Activated T-helper 2 cell treated with anti-CD3 and anti-CD28 coated beads, Interferon-gamma antibody, Interleukin-2, Interleukin-4, amounts not matched to agents 10 μg/mL and 5 μg/mL and 100 μg/mL, durations not matched to agents 14 hours and 24 hours and 36 hours (primary cell): Measurements from ENCODE around the gene PHF23. TPM values are rescaled to one million over a fixed set of nuclear protein-coding genes. Genes with fewer than 3 reads are reported as not detected.
"Not testable (repeated sequence)": the region's sequence is repeated elsewhere in the genome, so short reads cannot be mapped to it uniquely, and the experiment has no call there.

Source experiments
- DNase-seq: peaks from one replicate; pipeline ENCODE4 v3.0.0; 2021; ENCODE audit warnings: low spot score
- H3K27ac Mint-ChIP-seq: one replicate; pipeline ENCODE4 v1.8.0; 2021; ENCODE audit warnings: mixed read lengths
- H3K27me3 Mint-ChIP-seq: one replicate; pipeline ENCODE4 v1.8.0; 2021; ENCODE audit warnings: low read depth, mixed read lengths
- H3K36me3 Mint-ChIP-seq: one replicate; pipeline ENCODE4 v1.8.0; 2021; ENCODE audit warnings: low read depth, mixed read lengths
- H3K4me1 Mint-ChIP-seq: one replicate; pipeline ENCODE4 v1.8.0; 2021; ENCODE audit warnings: low read depth, mixed read lengths
- H3K4me3 Mint-ChIP-seq: one replicate; pipeline ENCODE4 v1.8.0; 2021; ENCODE audit warnings: low read depth, mild to moderate bottlenecking, moderate library complexity, mixed read lengths
- H3K9me3 Mint-ChIP-seq: one replicate; pipeline ENCODE4 v1.8.0; 2021; ENCODE audit warnings: mixed read lengths
- intact Hi-C: fragments of 100-400 bp; cut with micrococcal nuclease; formaldehyde crosslinking; loops from one replicate; pipeline ENCODE4 v1.15.1; 2023
- total RNA-seq: library from RNA; stranded (reverse); gene quantifications from 2 replicates; pipeline ENCODE4 v1.2.3, GENCODE V29; 2022

PHF23 gene
- total RNA-seq, 1 donor from 2014 or later, result 43.4 TPM

DNA sequence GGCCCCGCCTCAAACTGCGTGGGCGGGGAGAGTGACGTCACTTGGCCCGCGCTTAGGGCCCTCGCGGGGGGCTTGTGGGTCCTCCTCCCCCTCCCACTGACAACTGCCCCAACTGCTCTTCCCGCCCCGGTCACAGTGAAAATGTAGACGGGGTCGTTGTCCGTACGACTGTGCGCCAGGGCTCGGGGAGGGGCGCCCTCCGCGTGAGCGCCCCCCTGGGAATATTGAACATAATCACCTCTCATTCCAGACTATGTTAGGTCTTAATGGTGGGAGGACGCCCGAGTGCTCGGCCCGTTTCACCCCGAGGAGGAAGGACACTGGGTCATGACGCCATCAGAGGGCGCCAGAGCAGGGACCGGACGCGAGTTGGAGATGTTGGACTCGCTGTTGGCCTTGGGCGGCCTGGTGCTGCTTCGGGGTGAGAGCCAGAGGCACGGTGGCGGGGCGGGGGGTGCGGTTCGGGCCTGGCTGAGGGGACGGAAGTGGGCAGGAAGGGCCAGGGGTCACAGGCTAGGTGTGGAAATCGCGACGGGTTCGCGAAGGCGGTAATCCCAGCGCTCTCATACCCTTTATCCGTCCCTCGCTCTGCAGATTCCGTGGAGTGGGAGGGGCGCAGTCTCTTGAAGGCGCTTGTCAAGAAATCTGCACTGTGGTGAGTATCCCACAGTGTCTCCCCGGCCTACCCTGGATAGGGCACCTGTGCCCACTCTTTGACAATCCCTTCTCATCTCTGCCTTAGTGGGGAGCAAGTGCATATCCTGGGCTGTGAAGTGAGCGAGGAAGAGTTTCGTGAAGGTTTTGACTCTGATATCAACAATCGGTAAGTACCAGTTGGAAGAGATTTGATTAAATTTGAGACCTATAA is 13.2 kb upstream of the PHF23 start, which contains the start of gene ELP5:
Gene ELP5, plus strand, starts transcription at position 40 of the 868 bp plus-strand sequence. Its CDS starts 336 bp downstream, at position 376.
- peaks cover 33% of the 10 kb centered on the region for H3K4me1 Mint-ChIP-seq
- H3K27ac Mint-ChIP-seq, result peak within 1 kb of the TSS; percentile 98
- no peaks in the 10 kb centered on the region for H3K9me3 Mint-ChIP-seq
- peak; percentile 88 for DNase-seq
- peak within 1 kb of the TSS; percentile 92 for H3K4me3 Mint-ChIP-seq
- intact Hi-C loops, result loop anchor here (1.0 to 2.0 kb wide), 5 partner anchors 10 to 231 kb away; partner anchors contain the start of genes EIF5A, GABARAP and SLC2A4
- no peaks in the 10 kb centered on the region for H3K27me3 Mint-ChIP-seq
- H3K36me3 Mint-ChIP-seq, result peaks cover 54% of the 10 kb centered on the region

GRCh38 chr17:7251661-7252175 is 12.5 kb upstream of the PHF23 start, which contains the start of gene CTDNEP1:
Gene CTDNEP1, minus strand, starts transcription at chr17:7251734. Its CDS starts 438 bp downstream, at chr17:7251296.
- DNase-seq, result peak; percentile 98
- Mint-ChIP-seq H3K27me3 (no peaks in the 10 kb centered on the region), H3K9me3 (no peaks in the 10 kb centered on the region), H3K4me3 (peak within 1 kb of the TSS; percentile 92), H3K36me3 (peaks cover 52% of the 10 kb centered on the region), H3K27ac (peak within 1 kb of the TSS; percentile 98), H3K4me1 (peaks cover 33% of the 10 kb centered on the region)
- intact Hi-C loops, result loop anchor here (1.0 to 2.0 kb wide), 5 partner anchors 9 to 232 kb away; partner anchors contain the start of genes EIF5A, GABARAP and SLC2A4

DNA sequence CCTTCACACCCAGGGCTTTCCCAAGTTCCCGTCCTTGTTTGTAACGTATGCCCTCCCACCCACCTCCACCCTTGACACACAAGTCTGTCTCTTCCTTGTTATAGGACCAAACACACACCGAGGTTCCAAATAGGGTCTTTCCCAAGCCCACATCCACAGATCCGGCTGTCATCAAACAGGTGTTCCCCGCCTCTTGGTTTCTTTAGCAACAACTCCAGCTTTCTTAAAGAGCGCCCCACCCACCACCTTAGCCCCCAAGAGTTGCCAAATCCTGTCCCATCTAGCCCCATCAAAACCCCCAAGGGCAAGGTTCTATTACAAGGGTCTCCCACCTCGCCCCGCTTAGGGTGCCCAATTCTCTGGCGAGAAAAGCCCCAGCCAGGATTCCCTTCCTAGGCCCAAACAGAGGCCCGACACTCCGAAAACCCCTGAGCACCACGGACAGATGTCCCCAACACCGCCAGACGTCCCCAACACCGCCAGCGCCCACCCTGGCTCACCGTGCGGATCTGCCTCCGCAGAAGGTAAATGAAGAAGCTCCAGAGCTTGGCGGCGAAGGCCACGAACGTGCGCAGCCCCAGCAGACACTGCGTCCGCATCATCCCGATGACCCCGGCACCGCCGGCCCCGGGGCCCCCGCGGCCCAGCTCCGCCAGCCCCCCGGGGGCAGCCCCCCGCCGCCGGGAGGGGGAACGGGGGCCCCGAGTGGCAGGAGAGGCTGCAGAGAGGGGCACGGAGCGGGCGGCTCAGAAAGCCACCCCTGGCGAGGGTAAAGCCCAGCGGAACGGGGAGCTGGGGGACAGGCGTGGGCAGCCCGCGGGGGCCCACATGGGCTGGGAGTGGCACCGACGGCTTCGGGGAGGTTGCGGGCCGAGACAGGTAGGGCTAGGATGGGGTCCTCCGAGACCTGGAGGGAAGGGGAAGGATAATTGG is 11.7 kb upstream of the PHF23 start:
- Mint-ChIP-seq H3K4me3 (peak overlapping the region; percentile 92), H3K36me3 (peaks cover 54% of the 10 kb centered on the region), H3K4me1 (peaks cover 36% of the 10 kb centered on the region), H3K27ac (peak overlapping the region; percentile 87), H3K27me3 (no peaks in the 10 kb centered on the region), H3K9me3 (no peaks in the 10 kb centered on the region)
- intact Hi-C loops, result no loop called here
- no peak for DNase-seq

GRCh38 chr17:7249830-7250229 is 10.6 kb upstream of the PHF23 start:
- H3K4me1 Mint-ChIP-seq, result peaks cover 35% of the 10 kb centered on the region
- H3K27me3 Mint-ChIP-seq, result no peaks in the 10 kb centered on the region
- DNase-seq, result no peak
- peaks cover 56% of the 10 kb centered on the region for H3K36me3 Mint-ChIP-seq
- intact Hi-C loops, result no loop called here
- no peaks in the 10 kb centered on the region for H3K9me3 Mint-ChIP-seq
- no peak overlapping the region for H3K27ac Mint-ChIP-seq
- peak overlapping the region; percentile 92 for H3K4me3 Mint-ChIP-seq

GRCh38 chr17:7249214-7249613 is 10.0 kb upstream of the PHF23 start:
- intact Hi-C loops, result no loop called here
- peak overlapping the region; percentile 10 for H3K27ac Mint-ChIP-seq
- peaks cover 31% of the 10 kb centered on the region for H3K4me1 Mint-ChIP-seq
- H3K9me3 Mint-ChIP-seq, result no peaks in the 10 kb centered on the region
- H3K27me3 Mint-ChIP-seq, result no peaks in the 10 kb centered on the region
- no peak for DNase-seq
- peak overlapping the region; percentile 92 for H3K4me3 Mint-ChIP-seq
- peaks cover 56% of the 10 kb centered on the region for H3K36me3 Mint-ChIP-seq

DNA sequence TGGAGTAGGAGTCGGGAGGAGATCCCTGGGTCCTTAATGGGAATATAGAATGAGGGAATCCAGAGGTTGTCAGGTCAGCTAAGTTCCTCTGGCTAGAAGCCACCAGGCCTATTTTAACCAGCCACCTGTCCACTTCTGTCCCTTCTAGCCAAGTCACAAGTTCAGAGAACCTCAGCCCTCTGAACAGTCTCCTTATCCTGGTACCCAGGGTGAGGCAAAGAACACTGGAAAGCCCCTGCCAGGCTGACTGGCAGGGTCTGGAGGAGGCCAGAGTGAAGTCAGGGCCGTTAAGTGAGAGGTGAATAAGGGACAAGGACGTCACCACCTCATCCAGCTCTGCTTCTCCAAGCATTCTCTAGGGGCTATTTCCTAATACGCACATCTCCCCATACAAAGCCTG is 9.5 kb upstream of the PHF23 start:
- Mint-ChIP-seq H3K27me3 (no peaks in the 10 kb centered on the region), H3K4me1 (peaks cover 29% of the 10 kb centered on the region), H3K27ac (no peak overlapping the region), H3K4me3 (peak overlapping the region; percentile 92), H3K36me3 (peaks cover 53% of the 10 kb centered on the region), H3K9me3 (no peaks in the 10 kb centered on the region)
- intact Hi-C loops, result no loop called here
- no peak for DNase-seq

GRCh38 chr17:7246779-7247178 is 7.5 kb upstream of the PHF23 start:
- Mint-ChIP-seq H3K4me3 (no peak overlapping the region), H3K27me3 (no peaks in the 10 kb centered on the region), H3K9me3 (no peaks in the 10 kb centered on the region), H3K27ac (no peak overlapping the region), H3K4me1 (peaks cover 30% of the 10 kb centered on the region), H3K36me3 (peaks cover 53% of the 10 kb centered on the region)
- intact Hi-C loops, result no loop called here
- DNase-seq, result no peak

DNA sequence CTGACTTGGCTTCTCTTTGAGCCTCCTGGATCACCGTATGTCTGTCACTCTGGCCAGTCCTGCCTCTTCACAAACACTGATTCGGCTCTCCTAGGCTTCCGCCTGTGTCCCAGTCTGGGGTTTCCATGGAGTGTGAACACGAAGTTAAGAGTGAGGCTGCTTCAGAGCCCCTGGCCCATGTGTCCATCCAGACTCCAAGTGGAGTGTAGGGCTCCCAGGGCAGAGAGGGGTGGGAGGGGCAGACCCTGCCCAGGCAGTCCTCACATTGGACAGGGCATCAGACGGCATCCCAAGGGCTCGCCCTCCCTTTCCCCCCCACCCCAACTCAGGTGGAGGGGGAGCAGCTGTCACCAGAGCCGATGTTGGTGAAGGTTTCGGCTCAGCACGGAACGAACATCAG is 4.6 kb upstream of the PHF23 start:
- not testable (repeated sequence) for H3K27ac Mint-ChIP-seq, H3K9me3 Mint-ChIP-seq, H3K27me3 Mint-ChIP-seq, H3K4me3 Mint-ChIP-seq, DNase-seq
- peaks cover 32% of the 10 kb centered on the region for H3K4me1 Mint-ChIP-seq
- intact Hi-C loops, result loop anchor here (2.0 kb wide), 2 partner anchors 37 to 63 kb away; partner anchors contain the start of genes EIF5A and SLC2A4
- peaks cover 59% of the 10 kb centered on the region for H3K36me3 Mint-ChIP-seq

DNA sequence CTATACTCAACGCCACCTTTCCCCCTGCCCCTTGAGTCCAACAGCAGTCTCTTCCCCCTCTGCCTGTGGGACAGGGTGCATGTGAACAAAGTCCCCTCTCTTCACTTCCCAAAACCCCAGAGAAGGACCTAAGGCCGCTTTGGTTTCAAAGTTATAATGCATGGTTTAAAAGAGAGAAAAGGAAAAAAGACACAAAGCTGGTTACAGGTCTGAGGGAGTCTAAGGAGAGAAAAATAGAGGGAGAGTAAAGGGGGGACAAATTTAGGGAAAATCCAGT is 4.1 kb upstream of the PHF23 start:
- Mint-ChIP-seq H3K4me3 (peak overlapping the region; percentile 76), H3K27ac (peak overlapping the region; percentile 28), H3K36me3 (peaks cover 59% of the 10 kb centered on the region), H3K27me3 (no peaks in the 10 kb centered on the region), H3K9me3 (no peaks in the 10 kb centered on the region), H3K4me1 (peaks cover 29% of the 10 kb centered on the region)
- no peak for DNase-seq
- intact Hi-C loops, result loop anchor here (2.0 kb wide), 2 partner anchors 37 to 63 kb away; partner anchors contain the start of genes EIF5A and SLC2A4

DNA sequence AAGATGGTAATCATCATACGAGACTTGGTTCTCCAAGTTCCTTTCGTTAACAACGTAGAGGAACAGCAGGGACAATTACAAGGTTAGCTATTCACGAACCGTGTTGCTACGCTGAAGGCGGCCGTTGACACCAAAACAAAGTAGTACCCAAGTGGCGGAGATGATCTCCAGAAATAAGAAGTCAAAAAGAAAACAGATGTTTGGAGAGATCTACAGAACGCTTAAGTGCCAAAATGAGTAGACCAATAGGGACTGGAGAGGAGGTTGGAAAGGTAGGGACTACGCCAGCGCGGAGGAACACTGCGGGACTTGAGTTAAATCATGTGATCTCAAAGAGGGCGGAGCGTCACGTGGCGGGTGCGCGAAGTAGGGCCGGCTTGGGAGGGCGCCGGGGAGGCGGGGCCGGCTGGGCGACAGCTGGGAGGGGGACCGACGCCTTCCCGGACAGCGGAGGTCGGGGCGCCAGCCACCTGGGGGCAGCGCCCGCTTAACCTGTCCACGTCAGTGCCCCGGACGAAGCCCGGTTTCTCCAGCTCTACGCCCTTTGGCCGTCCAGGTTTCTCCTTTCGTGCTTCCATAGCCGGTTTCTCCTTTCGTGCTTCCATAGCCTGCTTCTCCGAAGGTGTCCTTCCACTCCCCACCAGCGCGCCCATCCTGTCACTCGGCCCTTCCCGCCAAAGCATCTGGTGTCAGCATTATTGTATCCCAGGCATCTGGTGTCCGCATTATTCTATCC is 3.6 kb upstream of the PHF23 start:
- Mint-ChIP-seq H3K36me3 (peaks cover 58% of the 10 kb centered on the region), H3K9me3 (no peaks in the 10 kb centered on the region), H3K27me3 (no peaks in the 10 kb centered on the region), H3K4me1 (peaks cover 29% of the 10 kb centered on the region), H3K4me3 (peak overlapping the region; percentile 98), H3K27ac (peak overlapping the region; percentile 95)
- intact Hi-C loops, result loop anchor here (1.0 to 2.0 kb wide), 3 partner anchors 9 to 64 kb away; partner anchors contain the start of genes EIF5A, ELP5 and SLC2A4
- DNase-seq, result peak; percentile 92

DNA sequence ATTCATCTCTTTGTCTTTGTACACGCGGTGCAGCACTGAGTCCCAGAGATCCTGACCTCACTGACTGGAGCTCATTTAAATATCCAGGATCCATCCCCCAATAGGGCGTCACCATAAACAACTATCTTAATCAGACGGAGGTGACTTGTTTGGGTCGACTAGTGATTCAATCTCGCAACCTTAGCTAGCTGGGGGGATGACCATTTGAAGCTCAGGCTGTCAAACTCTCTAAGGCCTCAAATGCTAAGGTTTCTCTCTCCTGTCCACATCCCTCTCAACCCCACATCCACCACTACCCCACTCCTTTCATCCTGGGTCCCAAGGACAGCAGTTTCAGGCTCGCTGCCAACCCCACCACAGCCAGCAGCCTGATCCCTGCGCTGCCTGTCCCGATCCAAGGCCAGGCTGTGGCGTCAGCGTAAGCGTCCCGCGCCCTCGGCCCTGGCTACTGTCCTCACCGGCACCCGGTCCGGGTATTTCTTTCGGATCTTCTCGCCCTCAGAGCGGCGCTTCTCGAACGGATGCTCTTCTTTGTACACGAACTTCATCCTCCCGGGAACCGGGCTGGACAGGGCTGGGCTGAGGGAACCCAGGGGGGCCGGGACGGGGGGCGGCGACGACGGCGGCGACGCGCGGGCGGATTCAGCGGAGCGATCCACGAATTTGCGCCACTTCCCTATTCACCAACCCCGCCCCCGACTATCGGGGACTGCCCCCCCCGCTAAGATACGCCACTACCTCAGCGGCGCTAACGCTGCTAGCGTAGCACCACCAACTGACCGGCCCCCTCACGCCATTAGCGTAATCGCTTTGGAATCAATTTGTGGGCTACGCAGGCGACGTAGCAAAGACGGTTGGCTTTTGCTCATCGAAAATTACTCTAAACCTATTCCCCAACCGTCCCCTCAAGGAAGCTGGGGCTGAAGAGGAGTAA is 2.8 kb upstream of the PHF23 start, which contains the start of gene GABARAP:
Gene GABARAP, minus strand, starts transcription at position 667 of the 934 bp plus-strand sequence. Its CDS starts 119 bp downstream, at position 548.
- DNase-seq, result peak; percentile 88
- no peaks in the 10 kb centered on the region for H3K9me3 Mint-ChIP-seq
- H3K27me3 Mint-ChIP-seq, result no peaks in the 10 kb centered on the region
- H3K4me1 Mint-ChIP-seq, result peaks cover 32% of the 10 kb centered on the region
- peak within 1 kb of the TSS; percentile 95 for H3K27ac Mint-ChIP-seq
- intact Hi-C loops, result loop anchor here (1.0 to 2.0 kb wide), 3 partner anchors 10 to 65 kb away; partner anchors contain the start of genes EIF5A, ELP5 and SLC2A4
- H3K4me3 Mint-ChIP-seq, result peak within 1 kb of the TSS; percentile 98
- H3K36me3 Mint-ChIP-seq, result peaks cover 62% of the 10 kb centered on the region
